Heart left ventricle (tissue), 13 donors: Measurements from ENCODE around the gene SYNPO2L.

Experiments
- POLR2A ChIP-seq, 2 donors: fragments of 450-650 bp; IDR thresholded peaks; one replicate each; pipeline ENCODE4 v1.6.1; 2017; ENCODE audit warnings: antibody characterized with exemption in 2 of 2, mild to moderate bottlenecking in 2 of 2, moderate library complexity in 2 of 2
- TF ChIP-seq, protein P1 (sequence below), 12 donors: fragments of 200-600 bp; sonication (generic) in 4 of 12; IDR thresholded peaks; one replicate each; pipeline versions ENCODE4 v1.5.0 to v1.8.0; 2018 to 2022; ENCODE audit warnings: antibody characterized with exemption in 12 of 12, mild to moderate bottlenecking in 5 of 12
- donor health status: ischemic (EF 13 %, LVEDD 7.1; RV severe dilation, severe dysfunction).
- donor health status: DM: no; HTN: yes; CAD: no.
- donor health status: DM: no; HTN: no; CAD: no.
- donor health status: ischemic (EF 25% LVEDD 6.9; RV normal size, moderate dysfunction).
- donor health status: ischemic (EF 25% LVEDD 5.7; RV mildly dilated, moderate dysfunction).
- donor health status: ischemic (EF 35%, LVEDD 5.7; RV mildly dilated, moderate dysfunction).
- donor health status: nonischemic (EF 11% LVEDD 7.7; RV severe dilation, severe dysfunction).
- donor health status: DM: yes; HTN: yes; CAD: no.
- donor health status: PGD.
- donor health status: ischemic (EF 29% LVEDD 5.4; RV normal size, mild dysfunction).
- donor health status: nonischemic (EF 23%, LVEDD 6.1; RV moderate dilation, normal function).

DNA sequence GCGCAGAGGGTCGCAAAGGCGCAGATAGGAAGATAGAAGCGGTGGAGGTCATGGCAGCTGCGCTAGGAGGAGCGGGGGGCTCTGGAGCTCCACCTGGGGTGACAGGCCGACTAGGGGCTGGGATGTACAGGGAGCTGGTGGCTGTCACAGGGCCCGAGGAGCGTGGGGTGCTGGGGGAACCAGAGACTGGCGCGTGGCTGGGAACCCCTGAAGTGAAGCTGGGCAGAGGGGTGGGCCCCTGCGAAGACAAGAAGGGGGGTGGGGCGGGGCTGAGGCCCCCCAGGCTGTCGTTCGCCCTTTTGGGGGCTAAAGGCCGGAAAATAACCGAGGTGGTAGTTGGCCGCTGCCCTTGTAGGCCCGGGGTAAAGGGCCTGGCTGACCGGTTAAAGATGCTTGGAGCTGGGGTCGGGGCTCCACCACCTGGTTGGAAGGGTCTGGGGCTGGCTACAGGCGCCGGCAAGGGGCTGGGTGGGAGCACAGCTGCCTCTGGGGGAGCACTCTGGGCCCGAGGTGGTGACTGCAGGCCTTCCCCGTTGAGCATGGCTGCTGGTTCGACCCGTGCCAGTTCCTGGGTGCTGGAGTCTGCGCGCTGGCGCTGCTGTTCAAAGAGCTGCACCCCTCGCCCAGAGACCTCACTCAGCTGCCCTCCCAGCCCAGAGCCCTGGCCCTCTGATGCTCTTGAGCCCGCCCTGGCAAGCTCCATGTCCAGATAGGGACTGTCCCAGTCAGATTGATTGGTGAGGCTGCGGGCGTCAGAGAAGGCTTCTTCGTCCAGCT, 7.8 kb downstream of the SYNPO2L start:
- TF ChIP-seq, protein P1, sequence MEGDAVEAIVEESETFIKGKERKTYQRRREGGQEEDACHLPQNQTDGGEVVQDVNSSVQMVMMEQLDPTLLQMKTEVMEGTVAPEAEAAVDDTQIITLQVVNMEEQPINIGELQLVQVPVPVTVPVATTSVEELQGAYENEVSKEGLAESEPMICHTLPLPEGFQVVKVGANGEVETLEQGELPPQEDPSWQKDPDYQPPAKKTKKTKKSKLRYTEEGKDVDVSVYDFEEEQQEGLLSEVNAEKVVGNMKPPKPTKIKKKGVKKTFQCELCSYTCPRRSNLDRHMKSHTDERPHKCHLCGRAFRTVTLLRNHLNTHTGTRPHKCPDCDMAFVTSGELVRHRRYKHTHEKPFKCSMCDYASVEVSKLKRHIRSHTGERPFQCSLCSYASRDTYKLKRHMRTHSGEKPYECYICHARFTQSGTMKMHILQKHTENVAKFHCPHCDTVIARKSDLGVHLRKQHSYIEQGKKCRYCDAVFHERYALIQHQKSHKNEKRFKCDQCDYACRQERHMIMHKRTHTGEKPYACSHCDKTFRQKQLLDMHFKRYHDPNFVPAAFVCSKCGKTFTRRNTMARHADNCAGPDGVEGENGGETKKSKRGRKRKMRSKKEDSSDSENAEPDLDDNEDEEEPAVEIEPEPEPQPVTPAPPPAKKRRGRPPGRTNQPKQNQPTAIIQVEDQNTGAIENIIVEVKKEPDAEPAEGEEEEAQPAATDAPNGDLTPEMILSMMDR (IDR thresholded peaks at IDR 0.05) = no peak
- no peak for TF ChIP-seq POLR2A (IDR thresholded peaks at IDR 0.05)
